HUES6 (cell line): ENCODE data around the gene FAM131B.
A peak's percentile ranks its signal among the peaks of the same experiment; 100 is the strongest.

Experiments used
- H3K27ac ChIP-seq: 2 replicates; pipeline ENCODE4 v1.7.0; 2013; ENCODE audit warnings: low read depth, mild to moderate bottlenecking, low read length, inconsistent platforms
- H3K27me3 ChIP-seq: 2 replicates; pipeline ENCODE4 v1.6.1; 2013; ENCODE audit warnings: low read length; ENCODE audit not compliant: control insufficient read depth, insufficient read depth
- H3K36me3 ChIP-seq: 2 replicates; pipeline ENCODE4 v1.6.1; 2013; ENCODE audit warnings: low read length; ENCODE audit not compliant: control insufficient read depth, insufficient read depth
- H3K4me1 ChIP-seq: 2 replicates; pipeline ENCODE4 v1.6.1; 2013; ENCODE audit warnings: low read length; ENCODE audit not compliant: control insufficient read depth, insufficient read depth
- H3K4me3 ChIP-seq: 2 replicates; pipeline ENCODE4 v1.5.1; 2013; ENCODE audit warnings: low read depth, low read length
- H3K9ac ChIP-seq: one replicate; pipeline ENCODE4 v1.6.1; 2013; ENCODE audit warnings: mild to moderate bottlenecking, low read length
- H3K9me3 ChIP-seq: 2 replicates; pipeline ENCODE4 v1.6.1; 2013; ENCODE audit warnings: low read depth, low read length; ENCODE audit not compliant: control insufficient read depth, insufficient read depth

FAM131B gene

DNA sequence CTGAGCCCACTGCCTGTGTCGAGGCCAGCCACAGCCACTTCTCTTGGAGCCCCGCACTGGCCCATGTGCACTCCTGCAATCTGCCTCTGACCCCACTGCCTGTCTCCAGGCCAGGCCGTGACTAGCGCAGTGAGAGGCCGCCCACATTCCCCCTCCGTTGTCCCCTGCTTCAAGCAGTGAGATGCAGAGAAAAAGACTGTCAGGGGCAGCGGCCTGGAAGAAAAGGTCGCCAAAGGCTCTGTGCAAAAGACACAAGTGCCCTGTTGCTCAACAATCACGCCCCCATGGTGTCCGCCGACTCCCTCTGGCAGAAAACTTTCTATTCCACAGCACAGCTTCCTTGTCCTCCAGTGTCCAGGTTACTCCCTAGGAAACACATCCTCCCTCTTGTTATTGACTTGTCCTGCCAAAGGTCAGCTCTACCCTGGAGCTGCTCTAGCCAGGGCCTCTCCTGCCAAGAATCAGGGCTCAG, 9.9 kb downstream of the FAM131B start:
- Histone ChIP-seq H3K9ac (no peak overlapping the region), H3K9me3 (no peaks in the 10 kb centered on the region), H3K4me1 (peaks cover 4% of the 10 kb centered on the region; the same call in 1 of the 2 replicates), H3K27me3 (peaks cover 2% of the 10 kb centered on the region; the same call in 1 of the 2 replicates), H3K36me3 (peaks cover 18% of the 10 kb centered on the region; the same call in 1 of the 2 replicates), H3K27ac (no peak overlapping the region), H3K4me3 (no peak overlapping the region)

DNA sequence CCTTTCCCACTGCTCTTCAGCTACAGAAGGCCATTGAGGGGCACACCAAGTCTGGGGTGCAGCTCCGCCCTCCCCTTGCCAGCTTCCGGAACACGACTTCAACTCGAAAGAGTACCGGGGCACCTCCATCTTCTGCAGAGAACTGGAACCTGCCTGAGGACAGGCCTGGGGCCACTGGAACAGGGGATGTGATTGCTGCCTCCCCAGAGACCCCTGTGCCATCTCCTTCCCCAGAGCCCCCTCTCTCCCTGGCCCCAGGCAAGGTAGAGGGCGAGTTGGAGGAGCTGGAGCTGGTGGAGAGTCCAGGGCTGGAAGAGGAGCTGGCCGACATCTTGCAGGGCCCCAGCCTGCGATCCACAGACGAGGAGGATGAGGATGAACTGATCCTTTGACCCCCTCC, 10.9 kb downstream of the FAM131B start:
- no peak overlapping the region for H3K9ac ChIP-seq
- no peaks in the 10 kb centered on the region for H3K9me3 ChIP-seq
- H3K27me3 ChIP-seq = peaks cover 8% of the 10 kb centered on the region
- H3K4me1 ChIP-seq = peaks cover 4% of the 10 kb centered on the region; the same call in 1 of the 2 replicates
- peaks cover 11% of the 10 kb centered on the region; the same call in 1 of the 2 replicates for H3K36me3 ChIP-seq
- H3K4me3 ChIP-seq = no peak overlapping the region
- H3K27ac ChIP-seq = no peak overlapping the region

DNA sequence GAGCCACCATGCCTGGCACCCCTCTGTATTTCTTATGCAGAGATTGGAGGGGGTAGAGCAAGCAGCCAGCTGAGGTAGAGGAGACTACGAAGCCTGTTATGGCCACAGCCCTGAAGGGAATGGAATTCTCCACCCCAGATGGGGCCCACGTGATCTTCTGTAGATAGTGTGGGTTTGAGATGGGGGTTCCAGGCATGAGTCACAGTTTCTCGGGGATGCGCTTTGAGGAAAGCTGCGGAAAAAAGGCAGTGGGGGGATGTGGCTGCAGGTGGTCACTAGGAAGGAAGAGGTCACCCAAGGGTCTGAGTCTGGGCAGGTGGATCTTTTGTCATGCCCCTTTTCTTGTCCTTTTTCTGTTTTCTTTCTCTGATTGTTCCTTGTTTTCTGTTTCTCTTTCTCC, 11.5 kb downstream of the FAM131B start:
- Histone ChIP-seq H3K27me3 (peaks cover 12% of the 10 kb centered on the region), H3K4me1 (peaks cover 4% of the 10 kb centered on the region; the same call in 1 of the 2 replicates), H3K27ac (no peak overlapping the region), H3K4me3 (no peak overlapping the region), H3K9ac (no peak overlapping the region), H3K9me3 (no peaks in the 10 kb centered on the region), H3K36me3 (peaks cover 6% of the 10 kb centered on the region; the same call in 1 of the 2 replicates)

DNA sequence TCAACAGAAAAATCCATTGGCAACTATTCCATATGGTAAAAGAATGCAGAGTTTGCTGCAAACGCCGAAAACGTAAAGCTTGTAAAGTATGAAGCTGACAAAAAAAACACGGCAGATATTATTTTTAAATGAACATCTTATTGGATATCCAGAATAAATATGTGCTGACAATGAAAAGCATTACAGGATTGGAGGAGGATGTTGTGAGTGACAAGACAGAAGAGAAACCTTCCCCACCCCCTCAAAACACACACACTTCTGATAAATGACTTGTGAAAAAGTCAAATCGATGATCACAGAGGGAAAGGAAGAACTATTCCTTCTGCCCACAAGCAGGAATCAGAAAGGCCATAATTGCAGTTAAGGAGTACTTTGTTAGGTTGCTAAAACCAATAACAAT, 14.6 kb downstream of the FAM131B start:
- Histone ChIP-seq H3K9ac (no peak overlapping the region), H3K36me3 (no peaks in the 10 kb centered on the region), H3K4me3 (no peak overlapping the region), H3K27ac (no peak overlapping the region), H3K9me3 (no peaks in the 10 kb centered on the region), H3K27me3 (peaks cover 20% of the 10 kb centered on the region), H3K4me1 (peaks cover 16% of the 10 kb centered on the region)

DNA sequence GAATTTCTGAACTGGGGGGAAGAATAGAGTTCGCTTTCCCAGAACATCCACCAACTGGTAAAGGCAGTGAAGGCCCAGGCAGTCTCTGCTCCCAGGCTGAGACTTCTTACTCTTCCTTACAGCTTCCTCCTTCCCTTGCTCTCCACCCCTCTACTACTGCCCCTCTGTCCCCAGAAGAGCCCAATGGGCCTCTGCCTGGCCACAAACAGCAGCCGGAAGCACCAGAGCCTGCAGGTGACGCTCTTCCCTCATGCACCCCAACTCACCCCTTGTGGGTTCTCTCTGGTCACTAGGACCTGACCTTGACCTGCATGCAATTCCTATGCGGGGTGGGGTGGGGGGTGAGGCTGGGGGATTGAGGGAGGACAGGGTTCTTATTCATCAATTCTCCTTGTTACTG, 16.5 kb downstream of the FAM131B start:
- Histone ChIP-seq H3K9me3 (no peaks in the 10 kb centered on the region), H3K27ac (no peak overlapping the region), H3K4me3 (peak overlapping the region; percentile 57), H3K9ac (no peak overlapping the region), H3K36me3 (no peaks in the 10 kb centered on the region), H3K4me1 (peaks cover 12% of the 10 kb centered on the region), H3K27me3 (peaks cover 20% of the 10 kb centered on the region)

DNA sequence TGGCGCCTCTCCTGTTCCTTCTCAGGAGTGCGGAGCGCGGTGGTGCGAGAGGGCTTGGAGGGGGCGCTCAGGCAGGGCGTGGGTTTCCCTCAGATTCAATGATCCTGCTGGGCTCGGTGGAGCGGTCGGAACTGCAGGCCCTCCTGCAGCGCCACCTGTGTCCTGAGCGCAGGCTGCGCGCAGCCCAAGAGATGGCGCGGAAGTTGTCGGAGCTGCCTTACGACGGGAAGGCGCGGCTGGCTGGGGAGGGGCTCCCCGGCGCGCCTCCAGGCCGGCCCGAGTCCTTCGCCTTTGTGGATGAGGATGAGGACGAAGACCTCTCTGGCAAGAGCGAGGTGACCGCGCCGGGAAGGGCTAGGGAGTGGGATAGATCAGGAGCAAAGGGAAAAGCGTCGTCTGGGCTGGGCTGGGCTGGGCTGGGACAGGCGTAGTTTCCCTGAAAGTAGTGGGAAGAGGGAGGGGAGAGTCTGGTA, 17.0 kb downstream of the FAM131B start:
- Histone ChIP-seq H3K36me3 (no peaks in the 10 kb centered on the region), H3K9ac (peak overlapping the region; percentile 17), H3K27ac (no peak overlapping the region), H3K4me3 (peak overlapping the region; percentile 57), H3K9me3 (no peaks in the 10 kb centered on the region), H3K4me1 (peaks cover 12% of the 10 kb centered on the region), H3K27me3 (peaks cover 20% of the 10 kb centered on the region)

DNA sequence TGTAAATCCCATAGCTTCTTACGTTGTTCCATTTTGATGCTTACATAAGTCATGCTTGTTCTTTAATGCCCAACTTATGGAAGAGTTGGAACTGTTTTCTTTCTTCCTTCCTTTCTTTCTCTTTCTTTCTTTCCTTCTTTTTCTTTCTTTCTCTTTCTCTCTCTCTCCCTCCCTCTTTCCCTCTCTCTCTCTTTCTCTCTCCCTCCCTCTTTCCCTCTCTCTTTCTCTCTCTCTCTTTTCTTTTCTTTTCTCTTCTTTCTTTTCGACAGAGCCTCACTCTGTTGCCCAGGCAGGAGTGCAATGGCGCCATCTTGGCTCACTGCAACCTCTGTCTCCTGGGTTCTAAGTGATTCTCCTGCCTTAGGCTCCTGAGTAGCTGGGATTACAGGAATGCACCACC, 18.9 kb downstream of the FAM131B start:
- no peaks in the 10 kb centered on the region for H3K9me3 ChIP-seq
- H3K36me3 ChIP-seq = no peaks in the 10 kb centered on the region
- no peak overlapping the region for H3K27ac ChIP-seq
- peaks cover 17% of the 10 kb centered on the region for H3K27me3 ChIP-seq
- no peak overlapping the region for H3K9ac ChIP-seq
- H3K4me1 ChIP-seq = peaks cover 12% of the 10 kb centered on the region
- no peak overlapping the region for H3K4me3 ChIP-seq

DNA sequence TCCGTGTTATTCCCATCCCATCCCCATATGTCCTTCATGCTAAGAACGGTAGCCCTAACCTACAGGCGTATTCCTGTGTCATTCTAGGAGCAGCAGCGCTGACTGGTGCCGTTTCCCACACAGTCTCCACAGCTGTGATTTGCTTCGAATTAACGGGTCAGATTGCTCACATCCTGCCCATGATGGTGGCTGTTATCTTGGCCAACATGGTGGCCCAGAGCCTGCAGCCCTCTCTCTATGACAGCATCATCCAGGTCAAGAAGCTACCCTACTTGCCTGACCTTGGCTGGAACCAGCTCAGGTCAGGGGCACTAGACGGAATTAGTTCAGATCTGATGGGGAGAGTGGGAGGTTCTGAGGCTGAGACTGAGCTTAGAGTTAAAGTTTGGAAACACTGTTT, 20.7 kb downstream of the FAM131B start:
- H3K27me3 ChIP-seq = peaks cover 14% of the 10 kb centered on the region
- no peaks in the 10 kb centered on the region for H3K9me3 ChIP-seq
- H3K9ac ChIP-seq = no peak overlapping the region
- H3K27ac ChIP-seq = no peak overlapping the region
- peaks cover 12% of the 10 kb centered on the region for H3K4me1 ChIP-seq
- no peaks in the 10 kb centered on the region for H3K36me3 ChIP-seq
- no peak overlapping the region for H3K4me3 ChIP-seq

DNA sequence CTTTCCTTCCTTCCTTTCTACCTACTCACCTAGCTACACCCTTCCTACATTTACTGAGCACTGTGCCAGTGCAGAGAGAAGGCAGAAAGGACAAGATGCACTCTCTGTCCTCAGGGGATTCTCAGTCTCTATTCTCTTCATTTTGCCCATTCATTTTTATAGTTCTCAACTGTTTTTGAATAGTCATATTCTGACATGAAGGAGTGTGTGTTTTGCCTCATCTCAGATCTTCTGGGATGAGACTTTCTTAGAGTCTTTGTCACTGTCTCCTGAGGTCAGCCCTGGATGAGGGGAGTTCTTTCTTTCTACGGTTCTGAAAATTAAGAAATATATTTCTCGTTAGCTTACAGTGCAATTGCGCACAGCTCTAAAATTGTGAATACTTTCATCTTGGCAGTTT, 25.3 kb downstream of the FAM131B start:
- no peaks in the 10 kb centered on the region for H3K36me3 ChIP-seq
- no peak overlapping the region for H3K27ac ChIP-seq
- H3K9me3 ChIP-seq = no peaks in the 10 kb centered on the region
- H3K27me3 ChIP-seq = peaks cover 2% of the 10 kb centered on the region; the same call in 1 of the 2 replicates
- no peak overlapping the region for H3K4me3 ChIP-seq
- no peak overlapping the region for H3K9ac ChIP-seq
- H3K4me1 ChIP-seq = no peaks in the 10 kb centered on the region

DNA sequence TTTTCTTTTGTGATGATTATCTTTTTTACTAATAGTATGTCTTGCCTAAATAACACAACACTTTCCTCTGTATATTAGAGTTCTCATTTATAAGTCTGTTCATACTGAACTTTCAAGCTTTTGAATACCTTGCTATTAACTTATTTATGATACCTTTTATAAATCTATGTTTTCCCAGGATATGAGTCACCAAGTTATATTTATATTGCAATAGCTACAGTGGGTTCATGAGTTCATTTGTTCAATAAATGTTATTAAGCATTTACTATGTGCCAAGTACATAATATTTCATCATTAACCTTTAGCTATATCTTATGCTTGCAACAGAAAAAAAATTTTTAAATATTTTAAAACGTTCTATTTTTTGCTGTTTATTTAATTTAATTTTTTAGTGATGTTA, 28.3 kb downstream of the FAM131B start:
- Histone ChIP-seq H3K4me1 (no peaks in the 10 kb centered on the region), H3K27ac (no peak overlapping the region), H3K9me3 (no peaks in the 10 kb centered on the region), H3K36me3 (no peaks in the 10 kb centered on the region), H3K4me3 (no peak overlapping the region), H3K27me3 (peaks cover 2% of the 10 kb centered on the region; the same call in 1 of the 2 replicates), H3K9ac (no peak overlapping the region)

DNA sequence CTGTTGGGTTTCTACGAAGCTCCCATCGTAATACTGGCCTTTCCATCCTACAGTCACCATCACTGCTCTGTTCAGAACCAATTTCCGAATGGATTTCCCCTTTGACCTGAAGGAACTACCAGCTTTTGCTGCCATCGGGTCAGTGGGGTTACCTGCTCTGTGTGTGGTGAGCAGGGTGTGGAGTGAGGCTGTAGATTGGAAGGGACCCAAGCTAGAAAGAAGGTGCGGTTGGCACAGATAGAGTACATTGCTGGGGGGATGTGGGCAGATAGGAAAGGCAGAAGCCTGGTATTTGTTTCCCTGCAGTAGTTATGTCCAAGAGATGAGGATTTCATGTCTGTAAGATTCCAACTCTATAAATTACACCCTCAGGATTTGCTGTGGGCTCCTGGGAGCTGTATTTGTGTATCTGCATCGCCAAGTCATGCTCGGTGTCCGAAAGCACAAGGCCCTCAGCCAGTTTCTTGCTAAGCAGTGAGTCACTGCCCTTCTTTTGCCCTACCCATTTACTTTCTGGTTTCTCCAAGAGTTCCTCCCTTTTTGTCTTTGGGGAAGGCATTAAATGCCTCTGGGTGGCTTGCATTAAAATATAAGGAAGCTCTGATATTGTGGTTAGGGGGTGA, 31.2 kb downstream of the FAM131B start:
- Histone ChIP-seq H3K9ac (no peak overlapping the region), H3K36me3 (no peaks in the 10 kb centered on the region), H3K9me3 (no peaks in the 10 kb centered on the region), H3K4me1 (no peaks in the 10 kb centered on the region), H3K27ac (no peak overlapping the region), H3K27me3 (no peaks in the 10 kb centered on the region), H3K4me3 (no peak overlapping the region)
